Endothelial cell (in vitro differentiated cells): ENCODE measurements around the gene ZNF532. TPM values are rescaled to one million over a fixed set of nuclear protein-coding genes. Genes with fewer than 3 reads are reported as not detected.

Experiments used
- DNase-seq: peaks from one replicate; pipeline ENCODE4 v3.0.0; 2021; ENCODE audit warnings: low spot score
- H3K27ac Mint-ChIP-seq: one replicate; pipeline ENCODE4 v1.8.0; 2021; ENCODE audit warnings: mixed read lengths, inconsistent platforms; ENCODE audit not compliant: unreplicated experiment
- H3K27me3 Mint-ChIP-seq: one replicate; pipeline ENCODE4 v1.8.0; 2021; ENCODE audit warnings: mild to moderate bottlenecking, moderate library complexity, mixed read lengths, inconsistent platforms; ENCODE audit not compliant: unreplicated experiment
- H3K36me3 Mint-ChIP-seq: one replicate; pipeline ENCODE4 v1.8.0; 2021; ENCODE audit warnings: mild to moderate bottlenecking, low read depth, mixed read lengths, inconsistent platforms; ENCODE audit not compliant: unreplicated experiment
- H3K4me1 Mint-ChIP-seq: one replicate; pipeline ENCODE4 v1.8.0; 2021; ENCODE audit warnings: mild to moderate bottlenecking, mixed read lengths, inconsistent platforms; ENCODE audit not compliant: unreplicated experiment
- H3K4me3 Mint-ChIP-seq: one replicate; pipeline ENCODE4 v1.8.0; 2021; ENCODE audit warnings: mild to moderate bottlenecking, mixed read lengths, inconsistent platforms; ENCODE audit not compliant: unreplicated experiment
- H3K9me3 Mint-ChIP-seq: one replicate; pipeline ENCODE4 v1.8.0; 2021; ENCODE audit warnings: mixed read lengths, inconsistent platforms; ENCODE audit not compliant: unreplicated experiment
- CTCF ChIP-seq: fragments of 200-600 bp; sonication (generic); IDR thresholded peaks from one replicate; pipeline ENCODE4 v1.5.0; 2021; ENCODE audit warnings: antibody characterized with exemption; ENCODE audit not compliant: unreplicated experiment
- total RNA-seq: library from RNA; stranded (reverse); fragmentation: NEBNext Ultra II Directional; extraction: Animal tissue kit (Norgen Biotek cat#: 25700); gene quantifications from one replicate; pipeline ENCODE4 v1.2.1, GENCODE V29; 2021; ENCODE audit not compliant: unreplicated experiment

The ZNF532 gene
- total RNA-seq, 1 donor from 2014 or later: 178 TPM

- TF ChIP-seq CTCF: no peak
- Mint-ChIP-seq H3K9me3 (no peaks in the 10 kb centered on the region), H3K4me1 (peaks cover 62% of the 10 kb centered on the region), H3K36me3 (peaks cover 6% of the 10 kb centered on the region), H3K4me3 (no peak overlapping the region), H3K27me3 (peaks cover 18% of the 10 kb centered on the region), H3K27ac (peak overlapping the region; percentile 89)
- no peak for DNase-seq
These were observed 3.9 kb upstream of the ZNF532 start for GRCh38 chr18:58860747-58861231.

GRCh38 chr18:58861353-58861752, 3.3 kb upstream of the ZNF532 start:
- TF ChIP-seq CTCF: no peak
- H3K36me3 Mint-ChIP-seq: peaks cover 10% of the 10 kb centered on the region
- peak overlapping the region; percentile 86 for H3K27ac Mint-ChIP-seq
- DNase-seq: no peak
- peaks cover 20% of the 10 kb centered on the region for H3K27me3 Mint-ChIP-seq
- no peak overlapping the region for H3K4me3 Mint-ChIP-seq
- peaks cover 67% of the 10 kb centered on the region for H3K4me1 Mint-ChIP-seq
- no peaks in the 10 kb centered on the region for H3K9me3 Mint-ChIP-seq

GRCh38 chr18:58861861-58862301, 2.8 kb upstream of the ZNF532 start:
- peak overlapping the region; percentile 51 for H3K4me3 Mint-ChIP-seq
- no peak for DNase-seq
- peaks cover 24% of the 10 kb centered on the region for H3K27me3 Mint-ChIP-seq
- no peaks in the 10 kb centered on the region for H3K9me3 Mint-ChIP-seq
- TF ChIP-seq CTCF: no peak
- H3K4me1 Mint-ChIP-seq: peaks cover 73% of the 10 kb centered on the region
- H3K27ac Mint-ChIP-seq: peak overlapping the region; percentile 98
- H3K36me3 Mint-ChIP-seq: peaks cover 10% of the 10 kb centered on the region

GRCh38 chr18:58862356-58862755, 2.3 kb upstream of the ZNF532 start:
- H3K9me3 Mint-ChIP-seq: no peaks in the 10 kb centered on the region
- TF ChIP-seq CTCF: no peak

GRCh38 chr18:58862851-58863538, 1.7 kb upstream of the ZNF532 start:
- Mint-ChIP-seq H3K9me3 (no peaks in the 10 kb centered on the region), H3K4me3 (peak overlapping the region; percentile 90), H3K36me3 (peaks cover 19% of the 10 kb centered on the region), H3K27ac (peak overlapping the region; percentile 98), H3K4me1 (peaks cover 84% of the 10 kb centered on the region), H3K27me3 (peaks cover 25% of the 10 kb centered on the region)
- TF ChIP-seq CTCF: no peak
- DNase-seq: peak; percentile 22

More at GRCh38 chr18:58862356-58862755, 2.3 kb upstream of the ZNF532 start:
- Mint-ChIP-seq H3K27me3 (peaks cover 24% of the 10 kb centered on the region), H3K4me1 (peaks cover 77% of the 10 kb centered on the region), H3K36me3 (peaks cover 13% of the 10 kb centered on the region), H3K4me3 (peak overlapping the region; percentile 90), H3K27ac (peak overlapping the region; percentile 98)
- no peak for DNase-seq
